KMS-11 (cell line): ENCODE data around the gene EDN2.

Source experiments
- H2AFZ ChIP-seq: fragments of 200-600 bp; sonication (generic); 2 replicates; pipeline ENCODE4 v1.6.1; 2016; ENCODE audit warnings: antibody characterized with exemption, mixed run types, low read depth
- H3K27ac ChIP-seq: fragments of 200-600 bp; sonication (generic); 2 replicates; pipeline ENCODE4 v1.6.1; 2016; ENCODE audit warnings: mild to moderate bottlenecking, mixed run types
- H3K27me3 ChIP-seq: fragments of 200-600 bp; sonication (generic); 2 replicates; pipeline ENCODE4 v1.6.1; 2017; ENCODE audit warnings: mild to moderate bottlenecking, low read depth, mixed run types, moderate library complexity; ENCODE audit not compliant: insufficient read depth
- H3K36me3 ChIP-seq: fragments of 200-600 bp; sonication (generic); 2 replicates; pipeline ENCODE4 v1.6.1; 2017; ENCODE audit warnings: mild to moderate bottlenecking, mixed run types; ENCODE audit not compliant: insufficient read depth
- H3K4me1 ChIP-seq: fragments of 200-600 bp; sonication (generic); 2 replicates; pipeline ENCODE4 v1.6.1; 2016; ENCODE audit warnings: mild to moderate bottlenecking, low read depth, mixed run types; ENCODE audit not compliant: poor library complexity, severe bottlenecking
- H3K4me2 ChIP-seq: fragments of 200-600 bp; sonication (generic); 2 replicates; pipeline ENCODE4 v1.7.0; 2016; ENCODE audit warnings: mild to moderate bottlenecking, mixed run types
- H3K4me3 ChIP-seq: fragments of 200-600 bp; sonication (generic); IDR thresholded peaks from 2 replicates; pipeline ENCODE4 v1.6.1; 2017; ENCODE audit warnings: low read depth, low read length, mixed read lengths; ENCODE audit not compliant: insufficient read depth
- H3K79me2 ChIP-seq: fragments of 200-600 bp; sonication (generic); 2 replicates; pipeline ENCODE4 v1.6.1; 2016; ENCODE audit warnings: low read depth, mixed run types; ENCODE audit not compliant: insufficient read depth
- H3K9ac ChIP-seq: fragments of 200-600 bp; sonication (generic); 2 replicates; pipeline ENCODE4 v1.6.1; 2016; ENCODE audit warnings: mild to moderate bottlenecking, mixed run types
- H4K20me1 ChIP-seq: fragments of 200-600 bp; sonication (generic); 2 replicates; pipeline ENCODE4 v1.6.1; 2016; ENCODE audit warnings: mild to moderate bottlenecking, mixed run types; ENCODE audit not compliant: insufficient read depth
- TF ChIP-seq, protein P1 (sequence below): fragments of 200-600 bp; sonication (generic); conservative IDR thresholded peaks from 2 replicates; pipeline ENCODE4 v1.6.1; 2017; ENCODE audit warnings: low read depth, mild to moderate bottlenecking, antibody characterized with exemption, low read length, moderate library complexity, mixed read lengths

The EDN2 gene

GRCh38 chr1:41530411-41530810 is 45.9 kb upstream of the EDN2 start:
- Histone ChIP-seq H3K27me3 (no peaks in the 10 kb centered on the region), H3K4me1 (no peaks in the 10 kb centered on the region), H2AFZ (no peak overlapping the region), H4K20me1 (no peaks in the 10 kb centered on the region), H3K79me2 (no peaks in the 10 kb centered on the region), H3K36me3 (no peaks in the 10 kb centered on the region), H3K4me2 (no peak overlapping the region), H3K4me3 (no peak overlapping the region), H3K27ac (no peak overlapping the region), H3K9ac (no peak overlapping the region)
- TF ChIP-seq, protein P1, sequence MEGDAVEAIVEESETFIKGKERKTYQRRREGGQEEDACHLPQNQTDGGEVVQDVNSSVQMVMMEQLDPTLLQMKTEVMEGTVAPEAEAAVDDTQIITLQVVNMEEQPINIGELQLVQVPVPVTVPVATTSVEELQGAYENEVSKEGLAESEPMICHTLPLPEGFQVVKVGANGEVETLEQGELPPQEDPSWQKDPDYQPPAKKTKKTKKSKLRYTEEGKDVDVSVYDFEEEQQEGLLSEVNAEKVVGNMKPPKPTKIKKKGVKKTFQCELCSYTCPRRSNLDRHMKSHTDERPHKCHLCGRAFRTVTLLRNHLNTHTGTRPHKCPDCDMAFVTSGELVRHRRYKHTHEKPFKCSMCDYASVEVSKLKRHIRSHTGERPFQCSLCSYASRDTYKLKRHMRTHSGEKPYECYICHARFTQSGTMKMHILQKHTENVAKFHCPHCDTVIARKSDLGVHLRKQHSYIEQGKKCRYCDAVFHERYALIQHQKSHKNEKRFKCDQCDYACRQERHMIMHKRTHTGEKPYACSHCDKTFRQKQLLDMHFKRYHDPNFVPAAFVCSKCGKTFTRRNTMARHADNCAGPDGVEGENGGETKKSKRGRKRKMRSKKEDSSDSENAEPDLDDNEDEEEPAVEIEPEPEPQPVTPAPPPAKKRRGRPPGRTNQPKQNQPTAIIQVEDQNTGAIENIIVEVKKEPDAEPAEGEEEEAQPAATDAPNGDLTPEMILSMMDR, result no peak

DNA sequence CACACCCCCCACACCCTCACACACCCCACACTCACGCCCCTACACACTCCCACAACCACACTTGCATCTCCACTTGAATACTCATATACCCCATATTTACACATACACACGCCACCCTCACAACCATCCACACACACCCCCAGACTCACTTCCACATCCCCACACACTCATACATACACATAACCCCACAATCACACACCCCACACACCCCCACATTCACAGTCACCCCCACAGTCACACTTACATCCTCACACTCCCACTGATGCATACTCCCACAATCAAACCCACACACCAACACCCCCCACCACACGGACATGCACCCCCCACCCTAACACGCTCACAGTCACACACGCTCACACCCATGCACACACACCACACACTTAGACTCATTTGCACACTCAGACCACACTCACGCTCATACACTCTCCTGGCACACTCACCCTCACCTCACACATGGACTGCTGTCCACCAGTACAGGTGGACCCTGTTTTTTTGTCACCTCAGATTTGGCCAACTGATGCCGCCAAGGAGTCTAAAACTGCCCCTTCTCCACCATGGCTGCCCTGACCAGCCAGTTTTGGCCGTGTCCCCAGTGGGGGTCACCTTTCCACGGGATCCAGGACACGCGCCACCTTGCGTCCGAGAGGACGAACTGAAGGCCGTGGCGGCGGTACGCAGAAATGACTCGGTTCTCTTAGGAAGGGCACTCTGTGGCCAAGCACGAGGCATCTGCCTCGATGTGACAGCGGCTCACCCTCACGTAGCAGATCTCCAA is 45.3 kb upstream of the EDN2 start:
- Histone ChIP-seq H3K4me1 (no peaks in the 10 kb centered on the region), H3K4me2 (no peak overlapping the region), H2AFZ (no peak overlapping the region), H3K4me3 (no peak overlapping the region), H4K20me1 (no peaks in the 10 kb centered on the region), H3K79me2 (no peaks in the 10 kb centered on the region), H3K27me3 (no peaks in the 10 kb centered on the region), H3K36me3 (no peaks in the 10 kb centered on the region), H3K27ac (no peak overlapping the region), H3K9ac (no peak overlapping the region)
- TF ChIP-seq, protein P1, result no peak

DNA sequence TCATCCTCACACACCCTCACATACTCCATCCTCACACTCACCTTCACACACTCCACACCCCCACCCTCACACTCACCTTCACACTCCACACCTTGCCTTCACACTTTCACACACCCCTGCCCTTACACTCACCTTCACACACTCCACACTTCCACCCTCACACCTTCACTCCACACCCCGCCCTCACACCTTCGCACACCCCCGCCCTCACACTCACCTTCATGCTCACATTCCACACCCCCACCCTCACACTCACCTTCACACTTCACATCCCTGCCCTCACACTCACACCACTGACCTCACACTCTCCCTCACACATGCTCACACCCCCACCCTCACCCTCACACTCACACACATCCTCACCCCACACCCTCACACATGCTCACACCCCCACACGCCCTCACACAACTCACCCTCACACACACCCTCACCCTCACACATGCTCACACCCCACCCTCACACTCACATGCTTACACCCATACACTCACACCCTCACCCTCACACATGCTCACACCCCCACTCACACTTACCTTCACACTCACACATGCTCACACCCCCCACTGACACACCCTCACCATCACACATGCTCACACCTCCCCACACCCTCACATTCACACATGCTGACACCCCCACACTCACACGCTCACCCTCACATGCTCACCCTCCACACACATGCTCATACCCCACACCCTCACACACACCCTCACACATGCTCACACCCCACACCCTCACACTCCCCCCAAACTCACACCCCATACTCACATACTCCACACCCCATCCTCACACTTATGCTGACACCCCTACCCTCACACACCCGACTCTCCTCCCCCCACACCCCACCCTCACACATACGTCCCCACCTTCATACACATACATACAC is 44.5 kb upstream of the EDN2 start:
- H2AFZ ChIP-seq, result no peak overlapping the region
- TF ChIP-seq, protein P1, result no peak
- H3K4me2 ChIP-seq, result no peak overlapping the region

DNA sequence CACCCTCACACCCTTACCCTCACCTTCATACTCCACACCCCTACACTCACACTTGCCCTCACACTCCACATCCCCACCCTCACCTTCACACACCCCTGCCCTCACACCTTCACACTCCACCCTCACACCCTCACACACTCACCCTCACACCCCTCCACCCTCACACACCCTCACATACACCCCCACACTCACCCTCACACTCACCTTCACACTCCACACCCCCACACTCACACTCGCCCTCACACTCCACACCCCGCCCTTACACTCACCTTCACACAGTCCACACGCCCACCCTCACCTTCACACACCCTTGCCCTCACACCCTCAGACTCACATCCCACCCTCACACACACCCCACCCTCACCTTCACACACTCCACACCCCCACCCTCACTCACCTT is 43.6 kb upstream of the EDN2 start:
- Histone ChIP-seq H3K27ac (no peak overlapping the region), H3K4me2 (no peak overlapping the region), H2AFZ (no peak overlapping the region), H4K20me1 (no peaks in the 10 kb centered on the region), H3K79me2 (no peaks in the 10 kb centered on the region), H3K36me3 (no peaks in the 10 kb centered on the region), H3K4me3 (no peak overlapping the region), H3K27me3 (no peaks in the 10 kb centered on the region), H3K9ac (no peak overlapping the region), H3K4me1 (no peaks in the 10 kb centered on the region)
- TF ChIP-seq, protein P1, result no peak

More for the DNA sequence above, 44.5 kb upstream of the EDN2 start:
- H3K9ac ChIP-seq, result no peak overlapping the region
- H3K27me3 ChIP-seq, result no peaks in the 10 kb centered on the region
- H3K4me1 ChIP-seq, result no peaks in the 10 kb centered on the region
- H3K4me3 ChIP-seq, result no peak overlapping the region
- no peaks in the 10 kb centered on the region for H3K79me2 ChIP-seq
- H3K36me3 ChIP-seq, result no peaks in the 10 kb centered on the region
- no peak overlapping the region for H3K27ac ChIP-seq
- no peaks in the 10 kb centered on the region for H4K20me1 ChIP-seq
